Measurements from ENCODE around the gene R3HDM1.
"Not testable (repeated sequence)": the region's sequence is repeated elsewhere in the genome, so short reads cannot be mapped to it uniquely, and the experiment has no call there.

The R3HDM1 gene

DNA sequence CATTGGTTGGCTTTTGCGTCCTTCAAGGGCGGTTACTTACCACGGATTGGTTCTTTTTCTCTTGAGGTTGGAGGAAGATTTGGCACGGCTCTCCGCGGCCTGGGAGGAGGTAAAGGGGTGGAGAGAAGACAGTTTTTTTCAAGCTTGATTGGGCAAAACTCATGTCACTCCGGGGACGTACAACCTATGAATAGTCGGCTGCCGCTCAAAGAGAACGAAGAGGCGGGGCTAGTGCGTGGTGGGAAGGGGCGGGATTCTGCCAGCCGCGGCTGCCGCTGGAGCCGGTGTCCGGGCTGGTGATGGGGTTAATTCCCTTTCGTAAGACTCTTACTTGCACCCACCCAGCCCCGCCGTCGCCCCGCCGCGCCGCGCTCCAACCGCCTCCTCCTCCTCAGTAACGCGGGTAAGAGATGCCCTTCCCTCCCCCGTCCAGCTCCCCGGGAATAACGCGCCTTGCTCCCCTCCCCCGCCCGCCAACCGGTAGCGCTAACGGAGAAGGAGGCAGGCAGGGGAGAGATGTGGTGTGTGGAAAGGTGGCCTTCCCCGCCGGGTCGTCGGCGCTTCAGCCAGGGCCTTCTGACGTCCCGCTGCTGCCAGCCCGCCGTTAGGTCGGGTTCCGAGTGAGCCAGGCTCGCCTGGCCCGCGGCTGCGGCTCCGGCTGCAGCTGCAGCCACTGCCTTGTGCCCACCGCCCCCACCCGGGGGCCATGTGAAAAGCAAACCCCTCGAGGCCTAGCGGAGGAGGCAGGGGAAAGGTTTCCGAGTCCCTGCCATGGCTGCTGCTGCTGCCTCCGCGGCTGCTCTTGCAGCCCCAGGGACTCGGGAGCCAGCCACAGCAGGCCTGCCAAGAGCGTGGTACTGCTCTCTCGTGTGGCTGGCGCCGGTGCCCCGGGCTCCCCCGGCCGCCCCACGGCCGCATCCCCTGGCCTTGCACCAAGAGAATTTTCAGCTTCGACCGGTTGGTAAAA is at the start of gene R3HDM1:
TSS of gene R3HDM1 (plus strand) at position 254 of the 967 bp plus-strand sequence. CDS start 73,362 bp downstream, outside the sequence.
- H3K27me3 ChIP-seq (ENCODE audit: insufficient read depth, low read length), result no peaks in the 10 kb centered on the region
- peak within 1 kb of the TSS; percentile 93 for H3K27ac ChIP-seq (ENCODE audit: low read length)
- H3K9ac ChIP-seq (ENCODE audit: low read depth, low read length), result peak within 1 kb of the TSS; percentile 88
- peak within 1 kb of the TSS; percentile 81 for H3K4me3 ChIP-seq (ENCODE audit: low read length)
- H3K4me1 ChIP-seq (ENCODE audit: insufficient read depth, low read length), result no peaks in the 10 kb centered on the region
- peaks cover 4% of the 10 kb centered on the region; the same call in 1 of the 2 replicates for H3K9me3 ChIP-seq (ENCODE audit: insufficient read depth, low read depth, low read length)
- peaks cover 8% of the 10 kb centered on the region for H3K36me3 ChIP-seq (ENCODE audit: insufficient read depth, low read depth, low read length)

DNA sequence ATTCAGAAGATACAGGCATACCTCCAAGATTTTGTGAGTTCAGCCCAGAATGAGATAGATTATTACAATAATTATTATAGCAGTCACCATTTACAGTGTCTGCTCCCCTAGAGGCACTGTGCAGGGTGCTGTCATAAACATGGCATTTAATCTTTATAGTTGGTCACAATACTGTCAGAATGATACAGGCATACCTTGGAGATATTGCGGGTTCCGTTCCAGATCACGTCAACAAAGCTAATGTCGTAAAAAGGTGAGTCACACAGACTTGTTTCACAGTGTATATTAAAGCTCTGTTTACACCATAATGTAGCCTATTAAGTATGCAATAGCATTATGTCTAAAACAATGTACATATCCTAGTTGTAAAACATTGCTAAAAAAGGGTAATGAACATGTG is 45.8 kb upstream of the R3HDM1 start:
- peaks cover 2% of the 10 kb centered on the region for H3K9me3 ChIP-seq (ENCODE audit: insufficient read depth, low read depth, low read length)
- H3K27ac ChIP-seq (ENCODE audit: low read length), result no peak overlapping the region
- H3K36me3 ChIP-seq (ENCODE audit: insufficient read depth, low read depth, low read length), result peaks cover 16% of the 10 kb centered on the region; the same call in 1 of the 2 replicates
- no peak overlapping the region for H3K4me3 ChIP-seq (ENCODE audit: low read length)
- no peaks in the 10 kb centered on the region for H3K27me3 ChIP-seq (ENCODE audit: insufficient read depth, low read length)
- H3K9ac ChIP-seq (ENCODE audit: low read depth, low read length), result no peak overlapping the region
- no peaks in the 10 kb centered on the region for H3K4me1 ChIP-seq (ENCODE audit: insufficient read depth, low read length)

DNA sequence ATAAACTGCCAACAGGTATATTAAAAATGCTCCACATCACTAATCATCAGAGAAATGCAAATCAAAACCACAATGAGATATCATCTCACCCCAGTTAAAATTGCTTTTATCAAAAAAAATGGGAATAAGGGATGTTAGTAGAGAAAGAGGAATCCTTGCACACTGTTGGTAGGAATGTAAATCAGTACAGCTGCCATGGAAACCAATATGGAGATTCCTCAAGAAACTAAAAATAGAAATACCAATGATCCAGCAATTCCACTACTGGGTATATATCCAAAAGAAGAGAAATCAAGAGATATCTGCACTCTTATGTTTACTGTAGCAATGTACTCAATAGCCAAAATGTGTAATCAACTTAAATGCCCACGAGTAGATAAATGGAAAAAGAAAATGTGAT is 40.9 kb upstream of the R3HDM1 start:
- no peaks in the 10 kb centered on the region for H3K27me3 ChIP-seq (ENCODE audit: insufficient read depth, low read length)
- peaks cover 12% of the 10 kb centered on the region; the same call in 1 of the 2 replicates for H3K36me3 ChIP-seq (ENCODE audit: insufficient read depth, low read depth, low read length)
- no peak overlapping the region for H3K4me3 ChIP-seq (ENCODE audit: low read length)
- H3K4me1 ChIP-seq (ENCODE audit: insufficient read depth, low read length), result no peaks in the 10 kb centered on the region
- H3K27ac ChIP-seq (ENCODE audit: low read length), result no peak overlapping the region
- H3K9ac ChIP-seq (ENCODE audit: low read depth, low read length), result no peak overlapping the region
- H3K9me3 ChIP-seq (ENCODE audit: insufficient read depth, low read depth, low read length), result peaks cover 2% of the 10 kb centered on the region

DNA sequence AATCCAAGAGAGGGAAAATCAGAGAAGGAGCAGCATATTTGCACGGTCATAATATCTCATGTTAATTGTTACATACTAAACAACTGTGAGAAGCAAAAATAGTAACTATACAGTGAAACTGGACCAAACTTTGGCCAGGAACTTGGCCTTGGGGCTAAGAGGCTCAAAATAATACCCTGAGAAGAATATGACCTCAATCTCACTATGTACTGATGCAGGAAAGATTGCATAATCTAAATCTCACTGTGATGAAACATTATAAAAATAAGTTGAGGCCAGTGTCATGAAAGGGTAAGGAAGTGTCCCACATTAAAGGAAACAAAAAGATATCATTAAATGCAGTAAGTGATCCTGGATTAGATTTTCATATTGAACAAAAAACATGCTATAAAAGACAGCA is 36.8 kb upstream of the R3HDM1 start:
- Histone ChIP-seq H3K27ac (ENCODE audit: low read length) (no peak overlapping the region), H3K36me3 (ENCODE audit: insufficient read depth, low read depth, low read length) (peaks cover 12% of the 10 kb centered on the region), H3K9me3 (ENCODE audit: insufficient read depth, low read depth, low read length) (peaks cover 12% of the 10 kb centered on the region)

DNA sequence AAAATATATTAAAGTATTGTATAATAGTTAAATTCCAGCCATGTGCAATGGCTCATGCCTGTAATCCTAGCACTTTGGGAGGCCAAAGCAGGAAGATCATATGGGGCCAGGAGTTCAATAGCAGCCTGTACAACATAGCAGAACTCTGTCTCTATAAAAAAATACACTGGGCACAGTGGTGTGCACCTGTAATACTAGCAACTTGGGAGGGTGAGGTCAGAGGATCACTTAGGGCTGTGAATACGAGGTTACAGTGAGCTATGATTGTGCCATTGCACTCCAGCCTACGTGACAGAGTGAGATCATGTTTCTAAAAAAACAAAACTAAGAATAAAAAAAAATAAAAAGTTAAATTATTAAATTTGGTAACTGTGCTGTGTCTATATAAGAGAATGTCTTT is 36.4 kb upstream of the R3HDM1 start:
- H3K9ac ChIP-seq (ENCODE audit: low read depth, low read length), result no peak overlapping the region
- no peaks in the 10 kb centered on the region for H3K27me3 ChIP-seq (ENCODE audit: insufficient read depth, low read length)
- no peak overlapping the region for H3K27ac ChIP-seq (ENCODE audit: low read length)
- H3K4me1 ChIP-seq (ENCODE audit: insufficient read depth, low read length), result no peaks in the 10 kb centered on the region
- peaks cover 16% of the 10 kb centered on the region for H3K9me3 ChIP-seq (ENCODE audit: insufficient read depth, low read depth, low read length)
- peaks cover 16% of the 10 kb centered on the region for H3K36me3 ChIP-seq (ENCODE audit: insufficient read depth, low read depth, low read length)
- no peak overlapping the region for H3K4me3 ChIP-seq (ENCODE audit: low read length)

More for the DNA sequence above, 36.8 kb upstream of the R3HDM1 start:
- no peaks in the 10 kb centered on the region for H3K27me3 ChIP-seq (ENCODE audit: insufficient read depth, low read length)
- no peaks in the 10 kb centered on the region for H3K4me1 ChIP-seq (ENCODE audit: insufficient read depth, low read length)
- H3K4me3 ChIP-seq (ENCODE audit: low read length), result no peak overlapping the region
- H3K9ac ChIP-seq (ENCODE audit: low read depth, low read length), result no peak overlapping the region

DNA sequence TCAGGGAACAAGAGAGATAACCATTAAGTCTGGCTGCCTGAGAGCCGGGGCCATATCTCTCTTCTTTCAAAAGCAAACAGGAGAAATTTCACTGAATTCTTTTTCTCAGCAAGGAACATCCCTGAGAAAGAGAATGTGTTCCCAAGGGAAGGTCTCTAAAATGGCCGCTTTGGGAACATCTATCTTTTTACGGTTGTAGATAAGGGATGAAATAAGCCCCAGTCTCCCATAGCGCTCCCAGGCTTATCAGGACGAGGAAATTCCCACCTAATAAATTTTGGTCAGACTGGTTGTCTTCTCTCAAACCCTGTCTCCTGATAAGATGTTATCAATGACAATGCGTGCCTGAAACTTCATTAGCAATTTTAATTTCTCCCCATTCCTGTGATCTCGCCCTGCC is 32.7 kb upstream of the R3HDM1 start:
- H3K4me3 ChIP-seq (ENCODE audit: low read length); H3K9ac ChIP-seq (ENCODE audit: low read depth, low read length); H3K4me1 ChIP-seq (ENCODE audit: insufficient read depth, low read length); H3K27me3 ChIP-seq (ENCODE audit: insufficient read depth, low read length); H3K27ac ChIP-seq (ENCODE audit: low read length): not testable (repeated sequence)
- H3K9me3 ChIP-seq (ENCODE audit: insufficient read depth, low read depth, low read length), result peaks cover 30% of the 10 kb centered on the region
- peaks cover 37% of the 10 kb centered on the region for H3K36me3 ChIP-seq (ENCODE audit: insufficient read depth, low read depth, low read length)

DNA sequence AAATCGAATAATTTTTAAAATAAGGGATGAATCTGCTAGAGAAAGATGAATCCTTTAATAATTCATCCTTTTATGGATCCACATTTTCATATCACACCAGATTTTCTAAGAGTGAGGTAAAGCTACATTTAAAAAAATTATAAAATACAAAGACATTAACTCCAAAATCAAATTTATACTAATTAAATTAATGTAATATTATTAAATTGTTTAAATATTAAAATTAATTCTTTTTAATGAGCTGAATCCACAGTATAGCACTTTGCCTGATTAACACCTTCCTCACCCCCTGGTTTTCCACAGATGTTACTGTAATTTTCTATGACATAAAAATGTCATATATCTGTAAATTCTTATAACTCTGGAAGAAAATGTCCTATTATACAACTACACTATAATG is 26.5 kb upstream of the R3HDM1 start:
- Histone ChIP-seq H3K36me3 (ENCODE audit: insufficient read depth, low read depth, low read length) (peaks cover 23% of the 10 kb centered on the region), H3K4me1 (ENCODE audit: insufficient read depth, low read length) (no peaks in the 10 kb centered on the region), H3K27me3 (ENCODE audit: insufficient read depth, low read length) (no peaks in the 10 kb centered on the region), H3K9me3 (ENCODE audit: insufficient read depth, low read depth, low read length) (peaks cover 14% of the 10 kb centered on the region; the same call in 1 of the 2 replicates), H3K4me3 (ENCODE audit: low read length) (no peak overlapping the region), H3K27ac (ENCODE audit: low read length) (no peak overlapping the region), H3K9ac (ENCODE audit: low read depth, low read length) (no peak overlapping the region)

DNA sequence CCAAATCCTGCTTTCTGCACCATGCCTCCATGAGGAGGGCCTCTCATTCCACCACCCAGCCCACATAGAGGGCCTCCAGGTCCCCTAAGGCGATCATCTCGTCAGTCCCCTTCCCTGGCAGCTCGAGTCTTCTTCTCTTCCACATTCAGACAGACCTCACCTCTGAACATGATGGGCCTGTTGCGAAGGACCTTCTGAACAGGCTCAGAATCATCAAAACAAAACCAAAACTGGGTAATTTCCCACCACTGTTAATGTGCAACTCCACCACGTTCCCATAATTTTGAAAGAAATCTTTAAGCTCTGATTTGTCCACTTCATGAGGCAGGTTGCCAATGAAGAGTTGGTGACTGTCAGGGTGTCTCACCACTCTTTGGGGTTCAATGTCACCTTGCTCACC is 20.7 kb upstream of the R3HDM1 start:
- H3K27ac ChIP-seq (ENCODE audit: low read length), result no peak overlapping the region
- H3K27me3 ChIP-seq (ENCODE audit: insufficient read depth, low read length), result no peaks in the 10 kb centered on the region
- peaks cover 34% of the 10 kb centered on the region; the same call in 1 of the 2 replicates for H3K9me3 ChIP-seq (ENCODE audit: insufficient read depth, low read depth, low read length)
- H3K9ac ChIP-seq (ENCODE audit: low read depth, low read length), result no peak overlapping the region
- H3K4me1 ChIP-seq (ENCODE audit: insufficient read depth, low read length), result no peaks in the 10 kb centered on the region
- H3K4me3 ChIP-seq (ENCODE audit: low read length), result no peak overlapping the region
- H3K36me3 ChIP-seq (ENCODE audit: insufficient read depth, low read depth, low read length), result peaks cover 3% of the 10 kb centered on the region; the same call in 1 of the 2 replicates

DNA sequence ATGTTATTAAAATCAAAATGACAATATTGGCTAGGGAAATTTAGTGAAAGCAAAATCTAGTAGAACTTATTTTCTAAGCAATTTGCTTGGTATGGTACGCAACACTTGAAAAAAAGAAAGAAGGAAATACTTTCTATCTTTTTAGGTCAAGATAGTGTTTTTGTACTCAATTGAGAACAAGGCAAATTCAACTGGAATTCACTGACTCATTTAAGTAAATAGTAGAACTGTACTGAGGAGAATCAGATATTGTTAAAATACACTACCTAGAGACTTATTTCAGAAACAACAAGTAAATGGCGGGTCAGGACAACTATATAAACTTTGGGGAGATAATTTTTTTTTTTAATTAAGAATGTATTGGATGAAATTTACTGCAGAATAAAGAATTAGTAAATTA is 19.2 kb upstream of the R3HDM1 start:
- H3K27me3 ChIP-seq (ENCODE audit: insufficient read depth, low read length), result no peaks in the 10 kb centered on the region
- peaks cover 4% of the 10 kb centered on the region; the same call in 1 of the 2 replicates for H3K36me3 ChIP-seq (ENCODE audit: insufficient read depth, low read depth, low read length)

DNA sequence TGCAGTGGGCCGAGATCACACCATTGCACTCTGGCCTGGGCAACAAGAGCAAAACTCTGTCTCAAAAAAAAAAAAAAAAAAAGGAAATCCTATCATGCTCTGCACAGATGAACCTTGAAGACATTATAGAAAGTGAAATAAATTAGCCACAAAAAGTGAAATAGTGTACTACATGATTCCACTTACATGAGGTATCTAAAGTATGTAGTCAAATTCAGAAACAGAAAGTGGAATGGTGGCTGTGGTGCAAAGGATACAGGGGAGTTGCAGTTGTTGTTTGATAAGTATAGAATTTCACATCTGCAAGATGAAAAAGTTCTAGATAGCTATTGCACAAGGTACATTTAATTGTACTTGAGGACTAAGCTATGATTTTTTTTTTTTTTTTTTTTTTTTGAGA is 5.5 kb upstream of the R3HDM1 start:
- Histone ChIP-seq H3K4me3 (ENCODE audit: low read length) (no peak overlapping the region), H3K9me3 (ENCODE audit: insufficient read depth, low read depth, low read length) (no peaks in the 10 kb centered on the region), H3K36me3 (ENCODE audit: insufficient read depth, low read depth, low read length) (peaks cover 8% of the 10 kb centered on the region; the same call in 1 of the 2 replicates), H3K9ac (ENCODE audit: low read depth, low read length) (no peak overlapping the region), H3K27ac (ENCODE audit: low read length) (no peak overlapping the region), H3K27me3 (ENCODE audit: insufficient read depth, low read length) (no peaks in the 10 kb centered on the region), H3K4me1 (ENCODE audit: insufficient read depth, low read length) (no peaks in the 10 kb centered on the region)

More for the DNA sequence above, 19.2 kb upstream of the R3HDM1 start:
- Histone ChIP-seq H3K9ac (ENCODE audit: low read depth, low read length) (no peak overlapping the region), H3K27ac (ENCODE audit: low read length) (no peak overlapping the region), H3K4me3 (ENCODE audit: low read length) (no peak overlapping the region), H3K9me3 (ENCODE audit: insufficient read depth, low read depth, low read length) (peaks cover 49% of the 10 kb centered on the region), H3K4me1 (ENCODE audit: insufficient read depth, low read length) (no peaks in the 10 kb centered on the region)

DNA sequence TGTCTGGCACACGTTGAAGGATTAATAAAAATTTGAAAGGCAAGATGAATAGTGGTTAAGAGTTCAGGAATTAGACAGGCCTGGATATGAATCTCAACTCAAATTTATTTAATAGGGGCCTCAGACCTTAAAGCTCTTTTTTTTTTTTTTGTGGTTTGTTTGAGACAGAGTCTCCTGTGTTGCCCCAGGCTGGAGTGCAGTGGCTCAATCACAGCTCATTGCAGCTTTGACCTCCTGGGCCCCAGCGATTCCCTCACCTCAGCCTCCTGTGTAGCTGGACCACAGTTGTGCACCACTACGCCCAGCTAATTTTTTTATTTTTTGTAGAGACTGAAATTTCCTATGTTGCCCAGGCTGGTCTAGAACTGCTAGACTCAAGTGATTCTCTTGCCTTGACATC is 3.3 kb upstream of the R3HDM1 start:
- Histone ChIP-seq H3K9me3 (ENCODE audit: insufficient read depth, low read depth, low read length) (no peaks in the 10 kb centered on the region), H3K27ac (ENCODE audit: low read length) (no peak overlapping the region), H3K27me3 (ENCODE audit: insufficient read depth, low read length) (no peaks in the 10 kb centered on the region), H3K9ac (ENCODE audit: low read depth, low read length) (no peak overlapping the region), H3K4me3 (ENCODE audit: low read length) (no peak overlapping the region), H3K36me3 (ENCODE audit: insufficient read depth, low read depth, low read length) (no peaks in the 10 kb centered on the region), H3K4me1 (ENCODE audit: insufficient read depth, low read length) (no peaks in the 10 kb centered on the region)
